GM18508 (cell line): ENCODE measurements around the gene KLKB1.
"Not testable (repeated sequence)": the region's sequence is repeated elsewhere in the genome, so short reads cannot be mapped to it uniquely, and the experiment has no call there.

Source experiments
- ATAC-seq: cut with Tn5 transposase; IDR thresholded peaks from one replicate; pipeline ENCODE4 v1.9.1; 2021; ENCODE audit warnings: moderate number of reproducible peaks; ENCODE audit not compliant: insufficient read depth, unreplicated experiment

The KLKB1 gene

GRCh38 chr4:186225848-186226247, 1.5 kb upstream of the KLKB1 start:
- ATAC-seq = no peak

GRCh38 chr4:186226521-186227189, 652 bp upstream of the KLKB1 start:
- no peak for ATAC-seq

DNA sequence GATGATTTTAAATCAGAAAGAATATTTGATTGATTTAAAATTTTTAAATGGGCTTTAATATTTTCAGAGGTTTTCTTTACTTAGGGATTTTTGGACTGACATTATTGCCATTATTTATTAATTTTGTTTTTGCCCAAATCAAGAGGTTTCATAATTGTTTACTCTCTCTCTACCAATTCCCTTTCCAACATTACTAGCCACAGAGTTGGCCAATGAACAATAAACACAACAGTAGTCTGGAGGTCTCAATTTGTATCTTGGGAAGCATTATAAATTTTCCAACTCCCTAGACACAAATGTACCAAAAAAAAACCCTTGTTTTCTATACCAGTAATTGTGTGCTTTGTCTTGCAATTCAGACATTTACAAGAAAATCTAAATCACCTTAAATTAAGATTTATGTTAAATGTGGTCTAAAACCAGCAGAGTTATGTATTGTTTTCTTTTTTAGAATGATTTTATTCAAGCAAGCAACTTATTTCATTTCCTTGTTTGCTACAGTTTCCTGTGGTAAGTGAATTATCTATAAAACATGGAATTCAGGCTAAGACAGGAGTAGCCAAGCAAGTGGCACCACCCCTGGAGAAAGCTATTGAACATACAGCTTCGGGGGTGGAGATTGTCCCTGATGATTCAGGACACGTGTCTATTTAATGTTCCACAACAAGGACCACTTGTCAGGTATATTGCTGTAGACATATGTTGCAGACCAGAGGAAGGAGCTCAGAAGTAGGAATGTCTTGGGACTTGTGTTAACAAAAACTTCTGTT, 622 bp downstream of the KLKB1 start:
- ATAC-seq = no peak

DNA sequence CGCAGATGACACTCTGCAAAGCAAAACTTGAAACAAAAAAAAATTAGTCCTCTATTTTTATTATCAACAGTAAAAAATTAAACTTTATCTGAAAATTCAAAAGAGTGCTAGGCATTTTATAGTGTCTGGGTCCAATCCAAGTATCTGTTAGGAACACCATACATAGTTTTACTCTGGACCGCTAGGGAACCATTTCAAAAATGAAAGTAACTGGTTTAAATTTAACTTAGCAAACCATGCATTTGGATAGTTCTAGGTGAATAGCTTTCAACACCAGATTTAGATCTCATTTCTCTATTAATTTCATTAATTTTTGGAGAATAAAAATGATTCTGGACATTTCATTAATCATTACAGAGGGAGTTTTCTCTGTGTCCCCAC, 1.2 kb downstream of the KLKB1 start:
- no peak for ATAC-seq

GRCh38 chr4:186234367-186234766, 7.1 kb downstream of the KLKB1 start:
- no peak for ATAC-seq

GRCh38 chr4:186236126-186236525, 8.8 kb downstream of the KLKB1 start:
- ATAC-seq = no peak

DNA sequence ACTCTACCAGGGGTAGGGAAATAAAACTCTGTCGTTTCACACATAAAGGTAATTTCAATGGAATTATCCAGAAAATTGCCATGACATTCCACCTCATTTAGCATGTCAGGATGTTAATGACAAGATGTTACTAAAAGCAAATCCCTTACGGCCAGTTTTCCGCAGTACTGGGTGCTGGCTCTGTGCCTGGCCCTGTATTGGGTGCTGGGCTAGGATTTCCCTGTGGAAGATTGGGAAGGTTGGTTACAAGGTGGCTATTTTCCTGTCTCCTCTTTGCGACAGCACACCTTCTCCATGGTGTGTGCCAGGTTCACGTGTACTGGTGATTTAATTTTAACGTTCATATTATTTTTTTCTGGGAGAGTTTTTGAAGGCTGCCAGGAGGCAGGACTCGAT, 13.1 kb downstream of the KLKB1 start:
- no peak for ATAC-seq

DNA sequence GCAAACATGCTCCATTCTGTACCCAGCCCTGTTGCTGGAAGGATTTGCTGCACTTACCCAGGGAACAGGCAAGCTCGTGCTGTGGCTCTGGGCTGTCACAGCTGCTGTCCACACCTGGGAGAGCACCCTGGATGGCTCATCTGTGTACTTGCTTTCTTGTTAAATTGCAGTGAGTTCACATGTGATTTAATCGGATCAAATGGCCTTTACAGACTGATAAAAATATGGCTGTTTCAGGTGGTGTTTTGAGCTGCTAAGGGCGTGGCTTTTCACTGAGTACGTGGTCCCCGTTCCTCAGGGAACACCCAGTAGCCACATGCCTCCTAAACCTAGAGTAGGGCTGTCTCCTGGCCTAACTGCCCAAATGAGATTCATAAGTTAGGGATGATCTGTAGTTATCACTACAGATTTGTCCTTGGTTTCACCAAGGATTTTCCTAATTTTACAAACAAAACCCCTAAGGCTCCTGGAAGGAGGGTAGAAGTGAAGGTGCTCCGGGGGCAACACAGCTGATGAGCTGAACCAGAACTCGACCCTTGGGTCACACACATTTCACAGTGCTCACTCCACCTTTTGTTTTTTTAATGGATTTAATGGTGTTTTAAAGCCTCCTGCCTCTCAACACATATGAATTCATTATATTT, 13.7 kb downstream of the KLKB1 start:
- no peak for ATAC-seq

DNA sequence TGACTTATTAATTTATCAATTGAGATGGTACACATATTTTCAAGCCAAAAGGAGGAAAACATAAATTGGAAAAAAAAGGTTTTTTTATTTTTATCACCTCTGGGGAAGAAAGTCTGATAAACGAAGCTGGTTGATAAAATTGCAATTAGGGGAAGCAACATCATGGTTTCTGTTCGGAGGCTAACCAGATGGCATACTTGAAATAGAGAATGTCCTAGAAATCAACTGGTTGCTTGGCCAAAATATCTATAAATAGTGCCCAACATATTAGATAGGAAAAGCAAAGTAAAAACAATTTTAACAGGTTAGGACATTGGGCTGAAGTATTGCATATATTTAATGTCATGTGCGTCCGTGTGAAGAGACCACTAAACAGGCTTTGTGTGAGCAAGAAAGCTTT, 14.3 kb downstream of the KLKB1 start:
- ATAC-seq = no peak

GRCh38 chr4:186242031-186242430, 14.7 kb downstream of the KLKB1 start:
- not testable (repeated sequence) for ATAC-seq

- ATAC-seq = no peak
These were observed 16.0 kb downstream of the KLKB1 start for GRCh38 chr4:186243331-186243730.

GRCh38 chr4:186244835-186245234, 17.5 kb downstream of the KLKB1 start:
- ATAC-seq = no peak

DNA sequence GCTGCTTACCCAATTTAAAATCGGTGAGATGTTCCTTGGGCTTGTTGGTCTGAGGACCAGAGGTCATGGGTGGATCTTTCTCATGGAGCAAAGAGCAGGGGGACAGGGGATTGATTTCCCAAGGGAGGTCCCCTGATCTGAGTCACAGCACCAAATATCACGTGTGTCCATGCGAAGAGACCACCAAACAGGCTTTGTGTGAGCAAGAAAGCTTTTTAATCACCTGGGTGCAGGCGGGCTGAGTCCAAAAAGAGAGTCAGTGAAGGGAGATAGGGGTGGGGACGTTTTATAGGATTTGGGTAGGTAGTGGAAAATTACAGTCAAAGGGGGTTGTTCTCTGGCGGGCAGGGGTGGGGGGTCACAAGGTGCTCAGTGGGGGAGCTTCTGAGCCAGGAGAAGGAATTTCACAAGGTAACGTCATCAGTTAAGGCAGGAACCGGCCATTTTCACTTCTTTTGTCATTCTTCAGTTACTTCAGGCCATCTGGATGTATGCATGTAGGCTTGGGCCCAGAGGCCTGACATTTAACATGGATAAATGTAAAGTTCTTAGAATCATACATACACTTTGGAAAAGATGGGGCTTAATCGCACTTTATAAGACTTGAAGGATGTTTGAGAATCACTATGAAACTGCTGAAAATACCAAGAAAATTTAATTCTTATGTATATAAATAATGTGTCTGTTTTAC, 19.9 kb downstream of the KLKB1 start:
- not testable (repeated sequence) for ATAC-seq

DNA sequence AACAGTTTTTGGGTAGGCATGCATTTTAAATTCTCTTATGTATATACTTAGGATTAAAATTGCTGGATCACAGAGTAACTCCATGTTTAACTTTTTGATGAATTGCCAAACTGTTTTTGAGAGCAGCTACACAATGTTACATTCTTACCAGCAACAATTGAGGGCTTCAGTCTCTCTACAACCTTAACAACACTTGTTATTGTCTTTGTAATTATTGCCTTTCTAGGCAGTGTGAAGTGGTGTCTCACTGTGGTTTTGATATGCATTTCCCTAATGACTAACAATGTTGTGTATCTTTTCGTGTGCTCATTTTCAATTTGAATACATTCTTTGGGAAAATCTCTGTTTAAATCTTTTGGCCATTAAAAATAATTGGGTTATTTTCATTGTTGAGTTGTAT, 21.3 kb downstream of the KLKB1 start:
- no peak for ATAC-seq

DNA sequence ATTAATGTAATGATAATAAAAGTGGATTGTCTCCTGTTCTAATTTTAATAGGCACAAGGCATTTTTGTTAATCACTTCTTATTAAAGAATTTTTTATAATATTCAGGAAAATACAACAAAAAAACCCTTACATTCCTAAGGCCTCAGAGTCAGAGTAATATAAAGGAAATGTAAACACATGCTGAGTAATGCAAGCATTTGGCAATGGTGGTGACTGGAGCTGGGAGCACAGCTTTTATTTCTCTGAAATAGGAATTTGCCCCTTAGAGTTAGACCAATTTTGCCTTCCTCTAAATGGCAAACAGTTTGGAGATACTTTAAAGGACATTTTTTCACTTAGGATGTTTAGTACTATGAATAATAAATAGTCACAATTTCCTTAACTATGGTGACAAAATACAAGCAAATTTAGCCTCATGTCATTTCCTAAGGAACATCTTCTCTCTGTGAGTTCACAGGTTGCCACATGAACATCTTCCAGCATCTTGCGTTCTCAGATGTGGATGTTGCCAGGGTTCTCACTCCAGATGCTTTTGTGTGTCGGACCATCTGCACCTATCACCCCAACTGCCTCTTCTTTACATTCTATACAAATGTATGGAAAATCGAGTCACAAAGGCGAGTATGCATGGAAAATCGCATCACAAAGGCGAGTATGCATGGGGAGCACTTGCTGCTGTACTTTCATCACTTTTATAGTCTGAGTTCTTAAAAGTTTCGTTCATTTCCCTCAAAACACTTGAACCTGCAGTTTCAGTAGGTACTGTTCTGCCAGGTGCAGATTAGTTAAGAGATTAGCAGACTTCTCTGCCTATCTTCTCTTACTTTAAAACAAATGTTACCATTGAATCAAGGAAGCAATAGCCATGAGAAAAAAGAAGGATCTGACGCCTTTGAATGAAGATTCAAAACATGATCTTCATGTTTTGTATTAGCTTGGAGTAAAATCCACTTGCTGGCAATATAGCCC, 22.8 kb downstream of the KLKB1 start:
- no peak for ATAC-seq

GRCh38 chr4:186250760-186251159, 23.5 kb downstream of the KLKB1 start:
- ATAC-seq = no peak

DNA sequence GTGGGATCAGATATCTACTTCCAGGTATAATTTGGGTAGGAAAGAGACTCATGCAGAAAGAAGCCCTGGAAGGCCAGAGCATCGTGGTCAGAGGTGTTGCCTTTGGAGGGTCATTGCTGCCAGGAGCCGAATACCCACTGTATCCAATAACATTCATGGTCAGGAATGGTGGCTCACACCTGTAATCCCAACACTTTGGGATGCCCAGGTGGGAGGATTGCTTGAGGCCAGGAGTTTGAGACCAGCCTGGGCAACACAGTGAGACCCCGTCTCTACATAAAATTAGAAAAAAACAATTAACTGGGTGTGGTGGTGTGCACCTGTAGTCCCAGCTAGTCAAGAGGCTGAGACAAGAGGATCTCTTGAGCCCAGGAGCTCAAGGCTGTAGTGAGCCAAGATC, 27.8 kb downstream of the KLKB1 start:
- no peak for ATAC-seq

GRCh38 chr4:186258216-186258811, 31.0 kb downstream of the KLKB1 start:
- ATAC-seq = no peak

- ATAC-seq = no peak
These were observed 32.8 kb downstream of the KLKB1 start for GRCh38 chr4:186260117-186260503.
